22Rv1 (cell line): ENCODE measurements around the gene MTMR10.

Source experiments
- CTCF ChIP-seq: fragments of 450-650 bp; IDR thresholded peaks from 2 replicates; pipeline ENCODE4 v1.5.1; 2017; ENCODE audit warnings: mild to moderate bottlenecking
- ZFX ChIP-seq: fragments of 450-650 bp; IDR thresholded peaks from 2 replicates; pipeline ENCODE4 v1.6.1; 2017; ENCODE audit warnings: antibody characterized with exemption, borderline replicate concordance

GRCh38 chr15:30927148-30927761, 64.2 kb downstream of the MTMR10 start:
- TF ChIP-seq CTCF = no peak
- no peak for TF ChIP-seq ZFX
